Glutamatergic neuron (in vitro differentiated cells): ENCODE measurements around the gene BIRC6. TPM values are rescaled to one million over a fixed set of nuclear protein-coding genes. Genes with fewer than 3 reads are reported as not detected.

ENCODE experiments used
- DNase-seq: peaks from one replicate; pipeline ENCODE4 v3.0.0; 2022
- H3K27ac Mint-ChIP-seq: one replicate; pipeline ENCODE4 v1.8.0; 2020; ENCODE audit warnings: mild to moderate bottlenecking, mixed read lengths, inconsistent platforms; ENCODE audit not compliant: unreplicated experiment
- H3K27me3 Mint-ChIP-seq: one replicate; pipeline ENCODE4 v1.8.0; 2020; ENCODE audit warnings: mild to moderate bottlenecking, moderate library complexity, mixed read lengths, inconsistent platforms; ENCODE audit not compliant: unreplicated experiment
- H3K36me3 Mint-ChIP-seq: one replicate; pipeline ENCODE4 v1.8.0; 2020; ENCODE audit warnings: mild to moderate bottlenecking, mixed read lengths, inconsistent platforms; ENCODE audit not compliant: unreplicated experiment
- H3K4me1 Mint-ChIP-seq: one replicate; pipeline ENCODE4 v1.8.0; 2020; ENCODE audit warnings: mild to moderate bottlenecking, low read depth, mixed read lengths, inconsistent platforms; ENCODE audit not compliant: unreplicated experiment
- H3K4me3 Mint-ChIP-seq: one replicate; pipeline ENCODE4 v1.8.0; 2020; ENCODE audit warnings: mild to moderate bottlenecking, mixed read lengths, inconsistent platforms; ENCODE audit not compliant: unreplicated experiment
- H3K9me3 Mint-ChIP-seq: one replicate; pipeline ENCODE4 v1.8.0; 2020; ENCODE audit warnings: mild to moderate bottlenecking, moderate library complexity, mixed read lengths, inconsistent platforms; ENCODE audit not compliant: unreplicated experiment
- CTCF ChIP-seq: fragments of 200-600 bp; sonication (generic); IDR thresholded peaks from one replicate; pipeline ENCODE4 v1.5.0; 2021; ENCODE audit not compliant: partially characterized antibody, unreplicated experiment
- total RNA-seq: library from RNA; stranded (reverse); fragmentation: NEBNext Ultra II Directional; extraction: Animal tissue kit (Norgen Biotek cat#: 25700); gene quantifications from one replicate; pipeline ENCODE4 v1.2.1, GENCODE V29; 2021; ENCODE audit not compliant: unreplicated experiment

Gene BIRC6
- total RNA-seq, 1 donor from 2014 or later = 124 TPM

GRCh38 chr2:32485399-32485798 lies 128.6 kb downstream of the BIRC6 start:
- Mint-ChIP-seq H3K36me3 (no peaks in the 10 kb centered on the region), H3K9me3 (no peaks in the 10 kb centered on the region), H3K4me1 (peaks cover 2% of the 10 kb centered on the region), H3K4me3 (no peak overlapping the region), H3K27me3 (no peaks in the 10 kb centered on the region), H3K27ac (peak overlapping the region; percentile 11)
- no peak for TF ChIP-seq CTCF
- DNase-seq = no peak

GRCh38 chr2:32489061-32489460 lies 132.2 kb downstream of the BIRC6 start:
- no peaks in the 10 kb centered on the region for H3K4me1 Mint-ChIP-seq
- DNase-seq = no peak
- no peak overlapping the region for H3K27ac Mint-ChIP-seq
- no peaks in the 10 kb centered on the region for H3K36me3 Mint-ChIP-seq
- no peaks in the 10 kb centered on the region for H3K9me3 Mint-ChIP-seq
- H3K27me3 Mint-ChIP-seq = no peaks in the 10 kb centered on the region
- no peak for TF ChIP-seq CTCF
- no peak overlapping the region for H3K4me3 Mint-ChIP-seq

GRCh38 chr2:32491346-32491745 lies 134.5 kb downstream of the BIRC6 start:
- no peaks in the 10 kb centered on the region for H3K4me1 Mint-ChIP-seq
- DNase-seq = no peak
- no peaks in the 10 kb centered on the region for H3K9me3 Mint-ChIP-seq
- H3K27ac Mint-ChIP-seq = no peak overlapping the region
- H3K4me3 Mint-ChIP-seq = no peak overlapping the region
- no peaks in the 10 kb centered on the region for H3K27me3 Mint-ChIP-seq
- no peaks in the 10 kb centered on the region for H3K36me3 Mint-ChIP-seq
- TF ChIP-seq CTCF = no peak

- TF ChIP-seq CTCF = no peak
- Mint-ChIP-seq H3K4me1 (peaks cover 8% of the 10 kb centered on the region), H3K4me3 (no peak overlapping the region), H3K27ac (no peak overlapping the region), H3K27me3 (peaks cover 2% of the 10 kb centered on the region), H3K9me3 (peaks cover 4% of the 10 kb centered on the region), H3K36me3 (no peaks in the 10 kb centered on the region)
- DNase-seq = no peak
These were observed 138.3 kb downstream of the BIRC6 start for GRCh38 chr2:32495139-32495538.

- Mint-ChIP-seq H3K27ac (peak overlapping the region; percentile 90), H3K36me3 (no peaks in the 10 kb centered on the region)
These were observed 139.8 kb downstream of the BIRC6 start for GRCh38 chr2:32496662-32497061.

More at GRCh38 chr2:32496662-32497061, 139.8 kb downstream of the BIRC6 start:
- no peak for DNase-seq
- Mint-ChIP-seq H3K27me3 (peaks cover 2% of the 10 kb centered on the region), H3K9me3 (peaks cover 4% of the 10 kb centered on the region), H3K4me1 (peaks cover 8% of the 10 kb centered on the region), H3K4me3 (no peak overlapping the region)
- no peak for TF ChIP-seq CTCF
